PC-3 (cell line): ENCODE results near the gene PALS1. TPM values are rescaled to one million over a fixed set of nuclear protein-coding genes. Genes with fewer than 3 reads are reported as not detected.
"Not testable (repeated sequence)": the region's sequence is repeated elsewhere in the genome, so short reads cannot be mapped to it uniquely, and the experiment has no call there.

ENCODE experiments used
- ATAC-seq: fragments of 200-7000 bp; cut with Tn5 transposase; 2 replicates; pipeline ENCODE4 v1.9.1; 2020; ENCODE audit warnings: mild to moderate bottlenecking, moderate library complexity
- BruUV-seq: library from RNA; stranded (reverse); fragments of 400-500 nt; replicated peaks from 2 replicates; lab custom pipeline; 2021; lab: Mats Ljungman, UMichigan
- CTCF ChIA-PET: fragments of 300-600 bp; sonication (Branson Sonifier 250); formaldehyde crosslinking; loops from one replicate; lab custom pipeline; 2022; ENCODE audit warnings: antibody characterized with exemption; lab: Charles Lee
- POLR2A ChIA-PET: fragments of 300-600 bp; sonication (Branson Sonifier 250); formaldehyde crosslinking; loops from one replicate; lab custom pipeline; 2022; ENCODE audit warnings: antibody characterized with exemption; ENCODE audit not compliant: unreplicated experiment; lab: Charles Lee
- DNase-seq: peaks from one replicate; pipeline ENCODE4 v3.0.0-alpha.2; 2015
- H2AFZ ChIP-seq: fragments of 300-600 bp; sonication (generic); 2 replicates; pipeline ENCODE4 v1.6.0; 2016; ENCODE audit warnings: antibody characterized with exemption, low read length
- H3F3A ChIP-seq: fragments of 300-600 bp; sonication (generic); one replicate; pipeline ENCODE4 v1.6.0; 2017; ENCODE audit warnings: antibody characterized with exemption, low read length, control low read depth, mild to moderate bottlenecking; ENCODE audit not compliant: unreplicated experiment
- H3K27ac ChIP-seq: fragments of 300-600 bp; sonication (generic); 2 replicates; pipeline ENCODE4 v1.5.1; 2016; ENCODE audit warnings: mild to moderate bottlenecking, low read length
- H3K27me3 ChIP-seq: fragments of 300-600 bp; sonication (generic); 2 replicates; pipeline ENCODE4 v1.6.1; 2016; ENCODE audit warnings: low read length, mixed read lengths
- H3K36me3 ChIP-seq: fragments of 300-600 bp; sonication (generic); 2 replicates; pipeline ENCODE4 v1.6.1; 2016; ENCODE audit warnings: low read depth, mixed run types, low read length, mixed read lengths
- H3K4me1 ChIP-seq: fragments of 300-600 bp; sonication (generic); 2 replicates; pipeline ENCODE4 v1.5.1; 2016; ENCODE audit warnings: low read length; ENCODE audit not compliant: insufficient read depth
- H3K4me2 ChIP-seq: fragments of 300-600 bp; sonication (generic); 2 replicates; pipeline ENCODE4 v1.6.0; 2016; ENCODE audit warnings: low read length
- H3K4me3 ChIP-seq: fragments of 300-600 bp; sonication (generic); 2 replicates; pipeline ENCODE4 v1.5.1; 2016; ENCODE audit warnings: mild to moderate bottlenecking, low read length, mixed read lengths
- H3K79me2 ChIP-seq: fragments of 300-600 bp; sonication (generic); 2 replicates; pipeline ENCODE4 v1.6.1; 2017; ENCODE audit warnings: low read length, mixed read lengths
- H3K9ac ChIP-seq: fragments of 300-600 bp; sonication (generic); 2 replicates; pipeline ENCODE4 v1.6.0; 2016; ENCODE audit warnings: mild to moderate bottlenecking, low read length
- H3K9me2 ChIP-seq: fragments of 300-600 bp; sonication (generic); replicated peaks from 2 replicates; pipeline ENCODE4 v1.6.1; 2016; ENCODE audit warnings: mixed run types, low read length, mixed read lengths
- H3K9me3 ChIP-seq: fragments of 300-600 bp; sonication (generic); 2 replicates; pipeline ENCODE4 v1.6.1; 2016; ENCODE audit warnings: low read length, mixed read lengths
- H4K20me1 ChIP-seq: fragments of 300-600 bp; sonication (generic); 2 replicates; pipeline ENCODE4 v1.6.1; 2016; ENCODE audit warnings: low read length, mixed read lengths
- CTCF ChIP-seq: fragments of 300-600 bp; sonication (generic); conservative IDR thresholded peaks from 2 replicates; pipeline ENCODE4 v1.5.1; 2017; ENCODE audit warnings: antibody characterized with exemption, low read depth, mild to moderate bottlenecking, low read length
- EZH2 ChIP-seq: fragments of 300-600 bp; sonication (generic); IDR thresholded peaks from one replicate; pipeline ENCODE4 v1.6.1; 2017; ENCODE audit warnings: antibody characterized with exemption, mild to moderate bottlenecking, low read length; ENCODE audit not compliant: unreplicated experiment
- EZH2phosphoT487 ChIP-seq: fragments of 300-600 bp; sonication (generic); IDR thresholded peaks from 2 replicates; pipeline ENCODE4 v1.6.1; 2018; ENCODE audit warnings: mild to moderate bottlenecking, antibody characterized with exemption, low read length, borderline replicate concordance
- intact Hi-C: fragments of 100-400 bp; cut with micrococcal nuclease; formaldehyde crosslinking; loops from 2 replicates; pipeline ENCODE4 v1.9.0; 2023
- total RNA-seq: library from RNA; depleted of rRNA; stranded (reverse); fragments of >200 nt; gene quantifications from 2 replicates; pipeline ENCODE4 v1.2.3, GENCODE V29; 2014

The PALS1 gene
- total RNA-seq, 1 experiment from 2014 or later, result 31.5 TPM

GRCh38 chr14:67270145-67270753 is 29.0 kb downstream of the PALS1 start:
- H3K9me3 ChIP-seq, result no peaks in the 10 kb centered on the region
- H4K20me1 ChIP-seq, result peaks cover 12% of the 10 kb centered on the region; the same call in 1 of the 2 replicates
- intact Hi-C loops, result no loop called here
- H3K27ac ChIP-seq, result no peak overlapping the region
- no peak overlapping the region for H3K4me3 ChIP-seq
- POLR2A ChIA-PET, result interaction anchor here (0.6 kb wide), 2 partner anchors 38 to 51 kb away, joined by 3 to 6 read pairs; no protein-coding TSS in a partner anchor
- no peaks in the 10 kb centered on the region for H3K4me1 ChIP-seq
- CTCF ChIA-PET, result interaction anchor here (1.0 kb wide), 1 partner anchor 83 kb away, joined by 4 read pairs; no protein-coding TSS in a partner anchor
- DNase-seq, result no peak
- H3K36me3 ChIP-seq, result peaks cover 17% of the 10 kb centered on the region
- H3K9ac ChIP-seq, result no peak overlapping the region
- no TSS peak for BruUV-seq
- no peak for ATAC-seq
- no peaks in the 10 kb centered on the region for H3F3A ChIP-seq
- TF ChIP-seq EZH2 (no peak), CTCF (no peak), EZH2phosphoT487 (no peak)
- H3K27me3 ChIP-seq, result no peaks in the 10 kb centered on the region
- no peak overlapping the region for H3K4me2 ChIP-seq
- H2AFZ ChIP-seq, result no peak overlapping the region
- no peaks in the 10 kb centered on the region for H3K9me2 ChIP-seq
- peaks cover 62% of the 10 kb centered on the region for H3K79me2 ChIP-seq

- no peak for ATAC-seq
- no peaks in the 10 kb centered on the region for H3F3A ChIP-seq
- intact Hi-C loops, result no loop called here
- no peaks in the 10 kb centered on the region for H3K4me1 ChIP-seq
- CTCF ChIA-PET, result no interaction called here
- TSS peak; percentile 23 for BruUV-seq
- H3K4me2 ChIP-seq, result no peak overlapping the region
- POLR2A ChIA-PET, result no interaction called here
- no peak overlapping the region for H3K4me3 ChIP-seq
- H3K79me2 ChIP-seq, result peaks cover 62% of the 10 kb centered on the region
- TF ChIP-seq EZH2phosphoT487 (no peak), EZH2 (no peak), CTCF (no peak)
- H3K27ac ChIP-seq, result no peak overlapping the region
- peaks cover 12% of the 10 kb centered on the region; the same call in 1 of the 2 replicates for H4K20me1 ChIP-seq
- H3K9ac ChIP-seq, result no peak overlapping the region
- DNase-seq, result no peak
- no peak overlapping the region for H2AFZ ChIP-seq
- peaks cover 17% of the 10 kb centered on the region for H3K36me3 ChIP-seq
- no peaks in the 10 kb centered on the region for H3K9me2 ChIP-seq
- no peaks in the 10 kb centered on the region for H3K9me3 ChIP-seq
- no peaks in the 10 kb centered on the region for H3K27me3 ChIP-seq
Measured at GRCh38 chr14:67270933-67271332, 29.7 kb downstream of the PALS1 start.

GRCh38 chr14:67273281-67273680 is 32.0 kb downstream of the PALS1 start:
- H4K20me1 ChIP-seq, H3F3A ChIP-seq, CTCF ChIA-PET, H3K27ac ChIP-seq, H3K4me1 ChIP-seq, H2AFZ ChIP-seq, H3K9me2 ChIP-seq, H3K4me3 ChIP-seq, H3K27me3 ChIP-seq, DNase-seq, POLR2A ChIA-PET, ATAC-seq, H3K9ac ChIP-seq, H3K4me2 ChIP-seq, H3K9me3 ChIP-seq, intact Hi-C loops, BruUV-seq: not testable (repeated sequence)
- Histone ChIP-seq H3K36me3 (peaks cover 17% of the 10 kb centered on the region), H3K79me2 (peaks cover 63% of the 10 kb centered on the region)
